ENCODE results near the gene FDX1.

Gene FDX1

DNA sequence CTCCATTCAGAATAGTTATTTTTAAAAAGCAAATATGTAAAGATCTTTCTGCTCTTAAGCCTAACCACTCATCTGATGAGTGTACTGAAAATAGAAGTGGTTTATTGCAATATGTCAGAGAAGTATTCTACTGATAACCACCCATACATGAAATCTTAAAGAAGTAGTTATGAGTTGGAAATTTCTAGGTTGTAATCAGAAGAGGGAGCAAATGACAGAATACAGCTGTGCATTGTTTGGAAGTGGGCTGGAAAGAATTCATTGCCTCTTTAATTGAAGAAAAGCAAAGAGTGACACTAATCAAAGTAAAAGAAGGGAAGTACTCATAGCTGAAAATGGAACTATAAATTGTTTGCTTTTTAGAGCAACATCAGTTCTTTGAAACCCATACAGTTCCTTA is 39.4 kb downstream of the FDX1 start:
- DNase-seq: no peak

DNA sequence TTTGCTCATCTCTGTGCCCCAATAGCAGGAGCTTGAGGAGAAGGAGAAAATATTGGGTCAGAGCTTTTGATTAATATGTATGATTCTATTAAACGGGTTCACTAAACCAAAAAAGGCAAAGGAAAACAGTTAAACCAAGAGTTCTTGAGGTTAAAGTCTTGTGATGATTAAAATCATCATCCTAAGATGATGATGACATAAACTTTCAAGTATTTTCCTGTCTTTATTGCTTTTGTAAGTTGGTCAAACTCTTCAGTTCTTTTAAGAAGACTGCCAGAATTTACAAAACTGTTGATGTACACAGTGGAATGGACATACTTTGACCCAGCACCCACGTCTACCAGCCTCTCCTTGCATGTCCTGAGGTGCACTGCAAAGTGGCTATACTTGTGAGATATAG is 41.0 kb downstream of the FDX1 start:
- no peak for DNase-seq

DNA sequence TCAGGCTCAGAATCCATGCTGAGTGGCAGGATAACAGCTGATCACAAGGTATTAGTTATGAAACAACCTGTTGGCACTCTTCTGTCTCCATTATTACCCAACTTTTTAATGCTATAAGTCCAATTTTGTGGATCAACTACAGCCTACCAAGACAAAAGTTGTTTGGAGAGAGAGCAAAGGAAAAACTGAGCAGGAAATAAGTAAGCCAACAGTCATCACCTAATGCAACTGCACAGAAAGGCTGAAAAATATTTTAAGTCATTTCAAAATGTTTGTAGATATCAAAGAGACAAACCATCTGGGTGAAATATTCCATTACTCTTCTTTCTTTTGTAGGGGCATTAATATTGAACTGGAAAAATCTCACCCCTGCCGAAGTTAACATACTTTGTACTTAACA is 41.6 kb downstream of the FDX1 start:
- DNase-seq: no peak

DNA sequence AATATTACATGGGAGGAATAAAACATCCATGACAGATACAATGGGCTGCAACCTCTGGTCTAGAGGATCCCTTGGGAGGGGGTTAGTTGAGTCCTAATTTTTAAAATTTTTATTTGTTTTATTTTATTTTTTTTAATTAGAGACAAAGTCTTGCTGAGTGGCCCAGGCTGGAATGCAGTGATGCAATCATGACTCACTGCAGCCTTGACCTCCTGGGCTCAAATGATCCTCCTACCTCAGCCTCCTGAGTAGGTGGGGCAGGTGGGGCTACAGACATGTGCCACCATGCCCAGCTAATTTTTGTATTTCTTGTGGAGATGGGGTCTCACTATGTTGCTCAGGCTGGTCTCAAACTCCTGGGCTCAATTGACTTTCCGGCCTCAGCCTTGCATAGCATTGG is 43.1 kb downstream of the FDX1 start:
- DNase-seq: no peak

DNA sequence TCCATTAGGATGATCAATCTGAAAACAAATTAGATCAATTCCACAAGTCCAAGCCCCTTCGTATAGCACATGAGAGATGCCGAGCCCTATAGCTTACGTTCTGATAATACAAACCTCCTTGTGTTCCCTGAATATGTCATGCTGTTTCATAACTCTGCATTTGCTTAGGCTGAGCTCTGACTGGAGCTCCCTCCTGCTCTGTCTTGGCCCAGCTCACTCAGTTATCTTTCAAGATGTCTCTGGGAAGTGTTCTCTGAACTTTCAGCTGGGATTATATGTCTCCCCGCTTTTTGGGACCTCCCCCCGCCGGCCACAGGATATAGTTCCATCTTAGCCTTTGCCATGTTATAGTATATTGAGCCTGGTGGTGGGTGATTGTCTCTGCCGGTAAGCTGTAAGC is 44.0 kb downstream of the FDX1 start:
- DNase-seq: no peak

DNA sequence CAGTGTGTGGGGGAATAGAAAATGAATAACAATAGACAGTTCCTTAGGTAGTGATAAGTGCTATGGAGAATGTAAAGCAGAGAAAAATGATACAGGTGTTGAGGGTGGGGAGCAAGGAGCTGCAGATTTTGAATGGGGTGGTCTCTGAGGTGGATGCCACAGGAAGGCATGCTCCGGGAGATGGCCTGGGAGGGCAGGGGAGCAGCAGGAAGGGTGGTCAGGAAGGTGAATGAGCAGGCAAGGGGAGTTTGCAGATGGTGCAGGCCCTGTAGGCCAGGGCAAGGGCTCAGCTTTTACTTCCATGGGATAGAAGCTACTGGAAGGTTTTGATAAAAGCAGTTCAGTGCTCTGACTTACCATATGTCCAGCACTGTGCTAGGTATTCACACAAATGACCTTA is 44.8 kb downstream of the FDX1 start:
- DNase-seq: no peak

DNA sequence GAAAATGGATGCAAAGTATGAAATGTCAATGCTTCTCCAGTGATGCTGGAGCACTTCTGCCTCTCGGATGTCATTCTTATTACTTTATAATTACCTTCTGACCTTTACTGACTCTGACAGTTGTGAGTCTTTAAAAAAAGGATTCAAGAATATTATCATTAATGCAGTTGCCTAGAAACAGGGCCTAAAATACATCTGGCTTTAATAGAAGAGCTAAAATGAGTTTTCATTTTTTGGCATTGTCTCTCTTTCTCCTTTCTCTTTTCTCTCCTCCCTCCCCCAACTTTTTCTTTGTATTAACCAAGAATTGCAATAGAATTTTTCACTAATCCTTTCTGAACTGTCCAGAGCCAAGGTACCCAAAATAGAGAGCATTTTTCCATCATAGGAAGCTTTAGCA is 45.9 kb downstream of the FDX1 start:
- no peak for DNase-seq

DNA sequence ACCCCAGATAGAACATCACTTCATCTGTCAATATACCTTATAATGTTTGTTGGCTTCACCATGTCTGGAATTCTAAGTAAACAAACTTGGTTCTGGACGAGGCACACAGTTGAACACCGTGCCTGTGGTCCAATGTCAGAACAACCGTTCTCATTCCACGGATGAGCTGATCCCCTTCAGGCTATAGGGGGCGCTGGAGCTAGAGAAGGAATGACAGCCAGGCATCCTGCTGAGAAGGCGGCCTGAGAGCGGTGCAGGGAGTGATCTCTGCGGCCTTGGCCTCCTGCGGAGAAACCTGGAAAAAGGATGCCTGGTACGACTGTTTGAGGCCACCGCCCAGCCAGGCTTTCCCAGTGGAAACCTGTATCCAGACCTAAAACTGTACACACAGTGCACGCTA is 48.7 kb downstream of the FDX1 start:
- no peak for DNase-seq

DNA sequence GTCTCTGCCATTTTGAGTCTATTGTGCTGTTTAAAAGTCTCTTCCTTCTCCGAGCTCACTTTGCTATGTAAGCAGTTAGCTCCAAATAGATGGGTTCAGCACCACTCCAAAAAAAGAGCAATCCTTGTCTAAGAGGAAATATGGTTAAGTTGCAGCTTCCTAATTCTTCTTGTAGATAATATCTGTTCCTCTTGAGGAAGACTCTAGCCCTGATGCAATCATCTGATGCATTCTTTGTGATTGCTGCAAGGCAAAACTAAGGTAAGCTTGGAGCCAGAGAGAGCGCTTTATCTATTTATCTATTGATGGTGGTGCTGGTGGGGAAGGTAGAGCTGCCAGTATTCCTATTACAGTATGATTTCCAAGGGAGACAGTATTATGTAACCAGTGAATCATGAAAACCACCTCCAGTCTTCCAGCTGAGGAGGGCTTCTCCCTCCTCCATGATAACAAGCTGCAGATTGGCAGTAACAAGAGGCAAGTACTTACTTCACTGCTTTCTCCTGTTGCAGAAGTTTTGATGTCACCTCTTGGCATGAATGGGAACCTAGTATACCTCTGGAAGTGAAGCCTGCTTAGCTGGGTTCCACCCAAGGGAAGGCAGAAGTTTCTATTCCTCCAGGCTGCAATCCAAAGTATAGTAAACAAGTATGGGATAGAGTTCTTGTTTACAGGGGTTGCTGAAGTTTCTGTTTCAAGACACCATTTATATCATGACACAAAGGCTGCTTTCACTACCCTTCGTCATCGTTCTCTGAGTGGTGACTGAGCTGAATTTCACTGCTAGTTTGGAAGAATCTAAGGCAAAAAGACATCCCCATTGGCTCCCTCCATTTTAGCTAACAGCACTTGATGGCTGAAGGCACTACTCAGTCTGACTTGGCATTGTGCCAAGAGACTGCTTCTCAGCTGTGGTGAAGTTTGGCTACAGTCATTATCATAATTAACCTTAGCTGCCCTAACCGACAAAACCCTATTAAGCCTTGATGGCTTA is 49.7 kb downstream of the FDX1 start:
- peak; percentile 17 for DNase-seq

DNA sequence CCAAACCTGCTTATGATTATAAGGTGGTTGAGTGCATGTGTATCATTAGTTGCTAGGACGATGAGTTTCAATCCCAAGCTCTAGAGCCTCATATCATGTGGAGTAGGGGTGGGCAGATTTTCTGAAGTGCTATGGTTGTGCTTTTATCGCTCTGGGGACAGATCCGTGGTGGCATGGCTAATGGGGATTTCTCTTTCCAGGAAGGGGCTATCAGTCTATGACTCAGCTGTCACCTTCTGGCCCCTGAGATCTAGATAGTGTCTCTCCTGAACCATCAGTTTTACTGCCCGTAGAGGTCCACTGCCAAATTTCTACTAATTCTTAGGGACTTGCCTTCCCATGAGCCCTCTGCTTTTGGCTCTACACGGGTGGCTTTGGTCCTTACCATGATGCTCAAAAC is 51.8 kb downstream of the FDX1 start:
- no peak for DNase-seq

DNA sequence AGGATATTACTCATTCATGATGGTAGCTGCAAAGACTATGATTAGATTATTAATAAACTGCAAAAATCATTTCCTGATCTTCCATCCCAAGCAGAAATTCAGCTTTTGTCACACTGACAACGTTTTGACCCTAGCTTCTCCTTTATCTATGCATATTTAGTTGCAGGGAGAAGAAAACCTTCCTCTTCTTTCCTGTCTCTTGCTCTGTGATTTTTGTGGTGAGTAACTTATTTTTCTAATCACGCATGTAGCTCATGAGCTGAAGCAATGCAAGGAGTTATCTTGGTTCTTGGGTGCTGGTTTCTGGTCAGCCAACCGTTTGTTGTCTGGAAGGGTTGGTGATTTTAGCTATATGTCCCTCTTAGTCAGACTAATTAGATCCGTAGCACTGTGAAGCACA is 56.4 kb downstream of the FDX1 start:
- DNase-seq: no peak

DNA sequence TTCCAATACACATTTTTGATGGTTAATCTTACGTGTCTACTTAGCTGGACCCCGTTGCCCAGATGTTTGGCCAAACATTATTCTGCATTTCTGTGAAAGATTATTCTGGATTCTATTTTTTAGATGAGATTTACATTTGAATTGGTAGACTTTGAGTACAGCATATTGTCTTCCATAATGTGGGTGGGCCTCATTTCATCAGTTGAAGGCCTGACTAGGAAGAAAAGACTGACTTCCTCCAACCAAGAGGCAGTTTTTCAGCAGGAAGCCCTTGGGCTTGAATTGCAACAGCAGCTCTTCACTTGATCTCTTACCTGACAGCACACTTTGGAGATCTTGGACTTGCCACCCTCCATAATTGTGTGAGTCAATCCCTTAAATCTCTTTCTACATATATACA is 58.7 kb downstream of the FDX1 start:
- no peak for DNase-seq

DNA sequence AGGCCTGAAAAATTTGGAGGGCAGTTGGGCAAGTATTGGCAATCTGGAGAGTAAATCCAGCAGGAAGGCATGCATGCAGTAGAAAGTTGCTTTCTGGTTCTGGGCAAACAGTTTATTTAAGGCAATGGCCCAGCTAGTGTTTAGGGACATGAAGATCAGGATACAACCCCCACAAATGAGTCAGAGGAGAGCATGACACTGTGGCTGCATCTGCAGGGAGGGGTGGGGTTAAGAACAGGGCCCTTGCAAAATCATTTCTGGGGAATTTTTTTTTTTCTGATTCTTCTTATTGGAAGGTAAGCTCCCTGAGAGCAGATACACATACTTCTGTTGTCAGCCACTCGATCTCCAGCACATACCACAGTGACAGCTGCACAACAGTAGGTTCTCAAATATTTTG is 61.1 kb downstream of the FDX1 start:
- no peak for DNase-seq

DNA sequence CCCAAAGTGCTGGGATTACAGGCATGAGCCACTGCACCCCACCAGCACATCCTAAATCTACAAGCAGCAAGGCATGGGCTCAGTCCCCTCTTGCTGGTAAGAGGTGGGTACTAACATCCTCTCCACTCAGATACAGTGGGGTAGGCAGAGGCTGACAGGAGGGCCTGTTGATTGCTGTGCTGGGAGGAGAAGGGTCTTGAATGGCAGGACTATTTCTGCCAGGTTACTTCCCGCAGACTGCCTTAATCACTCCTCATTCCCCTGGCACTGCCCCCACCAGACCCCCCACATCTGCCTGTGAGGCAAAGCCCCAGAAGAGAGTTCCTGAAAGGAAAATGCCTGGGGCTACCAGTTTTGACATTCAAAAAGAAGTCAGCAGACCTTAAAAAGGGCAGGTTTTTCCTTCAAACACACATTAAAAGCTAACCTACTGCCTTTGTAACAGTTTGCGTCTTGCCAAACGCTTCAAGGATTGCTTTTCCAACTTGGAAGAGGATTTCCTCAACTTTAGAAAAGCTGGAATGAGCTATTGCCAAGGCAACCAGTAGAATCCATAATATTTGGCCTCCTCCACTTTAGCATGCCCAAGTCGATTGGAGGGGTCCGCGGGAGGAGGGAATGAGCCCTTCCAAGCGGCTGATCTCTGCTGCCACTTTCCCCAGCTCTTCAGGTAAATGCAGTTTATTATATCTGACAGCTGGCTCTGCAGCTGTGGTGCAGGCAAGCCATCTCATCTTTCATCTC is 62.0 kb downstream of the FDX1 start:
- DNase-seq: no peak

DNA sequence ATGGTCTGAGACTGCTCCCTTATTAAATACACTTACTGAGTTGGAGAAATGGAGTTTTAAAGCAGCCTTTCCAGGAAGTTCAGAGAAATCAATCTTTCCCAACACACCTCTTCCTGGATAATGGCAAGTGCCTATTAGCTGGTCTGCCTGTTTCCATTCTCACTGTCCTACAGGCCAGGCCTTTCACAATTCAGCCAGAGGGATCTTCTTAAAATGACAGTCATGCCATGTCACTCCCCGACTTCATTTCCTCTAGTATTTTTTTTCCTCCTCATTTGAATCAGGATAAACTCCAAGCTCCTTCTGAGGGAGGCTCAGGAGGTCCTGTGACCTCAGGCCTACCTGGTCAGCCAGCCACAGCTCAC is 62.6 kb downstream of the FDX1 start:
- no peak for DNase-seq

DNA sequence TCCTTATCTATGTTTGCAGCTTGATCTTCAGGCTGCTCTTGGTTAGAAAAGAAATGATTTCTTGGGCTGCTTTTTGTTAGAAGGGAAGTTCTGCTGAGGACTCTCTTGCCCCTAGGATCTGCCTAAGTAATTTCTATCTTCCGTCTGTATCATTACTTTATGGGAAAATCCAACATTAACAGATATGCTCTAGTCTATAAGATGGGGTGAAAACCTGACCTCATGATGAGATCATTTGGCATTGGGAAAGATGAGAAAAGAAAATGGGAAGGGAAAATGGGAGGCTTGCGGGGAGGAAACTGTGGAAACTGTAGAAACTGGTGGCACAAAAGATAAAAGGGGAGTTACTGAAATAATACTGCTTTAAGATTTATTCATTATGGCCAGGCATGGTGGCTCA is 63.6 kb downstream of the FDX1 start:
- DNase-seq: no peak

DNA sequence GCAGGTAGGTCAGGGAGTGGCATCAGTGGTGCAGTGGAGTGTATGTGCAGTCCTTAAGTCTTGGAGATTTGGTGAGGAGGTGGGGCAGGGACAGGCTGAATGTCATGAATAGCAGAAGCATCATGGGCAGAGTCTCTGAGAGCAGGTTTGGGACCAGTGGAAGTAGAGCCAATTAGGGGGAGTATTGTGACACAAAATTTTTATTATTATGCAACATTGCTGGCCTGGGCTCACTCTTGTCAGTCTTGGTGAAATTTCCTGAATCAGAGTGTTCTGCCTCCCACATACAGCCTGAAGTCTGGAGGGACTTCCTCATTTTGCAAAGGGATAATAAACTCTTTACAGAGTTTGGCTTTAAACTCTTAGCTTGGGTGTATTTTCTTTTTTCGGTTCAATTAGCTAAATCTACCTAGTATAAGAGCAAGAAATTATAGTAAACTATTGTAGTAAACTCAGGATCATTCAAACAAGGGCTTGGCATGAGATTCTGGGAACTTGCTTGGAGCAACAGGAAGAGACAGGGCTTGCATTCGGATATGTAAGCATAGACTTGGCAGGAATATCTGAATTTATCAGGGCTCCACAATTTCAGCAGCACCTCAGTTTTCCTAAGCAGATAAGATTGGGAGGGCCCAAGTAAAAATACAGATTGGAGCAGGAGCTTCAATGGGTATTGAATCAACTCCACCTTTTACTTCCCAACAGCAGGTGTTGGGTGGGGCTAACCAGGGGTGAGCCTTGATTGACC is 67.7 kb downstream of the FDX1 start:
- no peak for DNase-seq

DNA sequence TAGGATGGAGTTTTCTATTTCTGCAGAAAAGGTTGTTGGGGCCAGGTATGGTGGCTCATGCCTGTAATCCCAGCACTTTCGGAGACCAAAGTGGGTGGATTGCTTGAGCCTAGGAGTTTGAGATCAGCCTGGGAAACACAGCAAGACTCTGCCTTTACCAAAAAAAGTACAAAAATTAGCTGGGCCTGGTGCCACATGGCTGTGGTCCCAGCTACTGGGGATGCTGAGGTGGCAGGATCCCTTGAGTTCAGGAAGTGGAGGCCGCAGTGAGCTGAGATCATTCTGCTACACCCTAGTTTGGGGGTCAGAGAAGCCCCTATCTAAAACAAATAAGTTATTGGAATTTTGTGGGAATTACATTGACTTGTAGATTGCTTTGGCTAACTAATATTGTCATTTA is 71.7 kb downstream of the FDX1 start:
- DNase-seq: no peak

DNA sequence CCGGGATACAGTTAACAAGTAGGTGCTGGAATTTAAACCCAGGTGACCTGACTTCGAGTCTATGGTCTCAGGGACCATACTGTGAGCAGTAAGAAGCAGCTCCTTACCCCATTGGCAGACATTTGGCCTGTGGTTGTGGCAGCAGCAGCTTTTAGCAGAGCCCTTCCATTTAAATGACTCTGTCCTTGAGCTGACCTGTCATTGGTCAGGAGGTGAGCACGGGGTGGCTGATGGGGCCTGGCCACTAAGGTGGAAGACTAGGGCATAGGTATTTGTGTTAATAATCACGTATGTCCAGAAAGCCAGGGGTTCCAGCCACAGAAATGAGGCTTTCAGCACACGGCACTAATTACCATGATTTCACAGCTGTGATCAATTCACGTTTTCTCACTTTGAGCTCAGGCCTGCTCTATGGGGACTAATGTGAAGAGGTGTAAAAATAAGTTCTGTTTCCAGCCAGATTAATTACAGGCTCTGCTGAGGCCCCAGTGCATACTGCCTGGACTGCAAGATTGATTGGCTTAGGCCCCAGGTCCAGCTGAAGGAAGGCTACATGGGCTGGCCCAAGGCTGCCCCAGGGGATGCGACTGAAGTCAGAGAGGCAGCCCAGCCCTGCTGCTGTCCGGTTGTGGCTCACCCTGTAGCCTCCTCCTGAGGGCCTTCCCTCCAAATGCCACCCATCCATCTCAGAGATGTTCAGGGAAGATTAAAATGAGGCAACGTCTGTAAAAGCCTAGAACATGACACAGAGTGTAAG is 76.0 kb downstream of the FDX1 start:
- DNase-seq: no peak

DNA sequence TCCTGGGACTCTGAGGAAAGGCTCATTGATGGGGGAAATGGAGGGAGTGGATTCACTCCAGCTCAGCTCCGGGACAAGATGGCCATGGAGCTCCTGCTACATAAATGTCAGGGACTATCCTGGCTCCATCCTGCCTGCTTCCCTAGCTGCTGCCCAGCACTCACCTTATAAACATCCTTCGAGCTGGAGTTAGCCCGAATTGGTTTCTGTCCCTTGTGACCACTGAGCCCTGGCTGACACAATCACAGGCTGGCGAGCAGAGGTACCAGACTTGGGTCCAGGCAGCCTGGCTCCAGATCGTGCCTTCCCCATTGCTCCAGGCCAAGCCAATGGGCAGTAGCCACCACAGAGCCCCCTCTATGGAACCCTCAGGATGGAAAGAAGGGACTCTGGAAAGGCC is 77.6 kb downstream of the FDX1 start:
- no peak for DNase-seq

DNA sequence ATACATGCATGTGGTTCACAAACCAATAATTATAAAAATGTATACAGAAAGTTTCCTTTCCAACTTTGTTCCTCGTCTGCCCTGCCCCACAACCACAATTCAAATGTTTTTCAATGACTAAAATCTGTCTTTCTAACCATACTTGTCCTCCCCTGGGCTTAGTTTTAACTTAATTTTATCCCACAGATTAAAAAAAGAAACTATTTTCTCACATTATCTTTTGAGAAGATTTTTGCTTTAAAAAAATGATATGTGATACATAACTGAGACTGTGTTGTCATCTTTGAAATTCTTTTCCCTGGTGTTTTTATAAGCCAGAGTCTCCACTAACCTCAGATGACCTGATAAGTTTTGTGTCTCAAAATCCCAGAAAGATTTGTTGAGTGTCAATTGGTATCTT is 79.0 kb downstream of the FDX1 start:
- DNase-seq: no peak

DNA sequence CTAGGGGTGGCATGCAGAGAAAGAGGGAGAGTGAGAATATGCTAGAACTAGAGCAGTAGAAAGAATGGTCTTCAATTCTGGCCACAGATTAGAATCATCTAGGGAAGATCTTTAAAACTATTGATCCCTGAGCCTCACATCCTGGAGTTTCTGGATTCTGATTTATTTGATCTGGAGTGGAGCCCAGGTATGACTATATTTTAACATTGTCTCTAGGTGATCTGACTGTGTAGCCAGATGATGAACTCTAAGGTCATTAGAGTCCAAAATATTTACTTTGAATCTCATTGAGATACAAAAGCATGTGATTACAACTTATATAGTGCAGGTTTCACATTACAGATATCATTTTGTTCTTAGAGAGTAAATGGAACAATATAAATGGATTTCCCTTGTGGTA is 79.7 kb downstream of the FDX1 start:
- no peak for DNase-seq

DNA sequence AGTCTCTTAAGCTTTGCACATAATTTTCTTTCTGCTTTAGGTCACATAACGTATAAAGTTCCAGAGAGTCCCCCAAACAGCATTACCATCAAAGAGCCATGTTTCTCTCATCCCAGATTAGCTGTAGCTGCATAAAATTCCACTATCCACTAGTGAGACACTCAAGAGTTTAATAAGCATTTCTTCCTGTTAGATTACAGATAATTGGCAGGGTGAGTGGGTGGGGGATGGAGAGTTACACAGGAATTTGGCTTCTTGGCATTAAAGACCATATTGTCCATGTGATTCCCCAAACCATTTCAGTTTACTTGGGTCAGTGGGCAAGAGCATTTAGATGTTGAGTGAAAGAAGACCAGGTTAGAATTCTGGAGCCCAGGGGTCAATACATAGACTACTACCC is 82.3 kb downstream of the FDX1 start:
- DNase-seq: no peak

Data from kidney glomerular epithelial cell (primary cell).